Mammary epithelial cell (primary cell): ENCODE measurements around the gene CCBE1.

Experiments used
- CTCF ChIP-seq, 2 donors: IDR thresholded peaks in 1 of 2; conservative IDR thresholded peaks in 1 of 2; 2 replicates each; pipeline ENCODE4 v1.5.1; 2011 to 2012; ENCODE audit warnings: inconsistent platforms in 2 of 2, low read length in 2 of 2, mild to moderate bottlenecking in 2 of 2, control low read depth in 1 of 2, low read depth in 1 of 2; ENCODE audit not compliant: insufficient read depth in 1 of 2; ENCODE audit errors: extremely low read depth in 1 of 2
- EZH2 ChIP-seq: IDR thresholded peaks from 2 replicates; pipeline ENCODE4 v1.6.1; 2012; ENCODE audit warnings: low read length, inconsistent platforms, borderline replicate concordance

GRCh38 chr18:59562751-59563150 lies 134.5 kb downstream of the CCBE1 start:
- TF ChIP-seq CTCF (conservative IDR thresholded peaks at IDR 0.05 in 1 of 2, IDR thresholded peaks at IDR 0.05 in 1 of 2; ENCODE audit: extremely low read depth in 1 of 2, insufficient read depth in 1 of 2, low read depth in 1 of 2, low read length in 2 of 2), result no peak
- TF ChIP-seq EZH2, result no peak
